GM10248 (cell line): Measurements from ENCODE around the gene MTMR3.

Source experiments
- CTCF ChIA-PET: fragments of 300-600 bp; sonication (Branson Sonifier 250); formaldehyde crosslinking; extraction: SDS; loops from one replicate; lab custom pipeline; 2021; ENCODE audit warnings: antibody characterized with exemption; lab: Yijun Ruan, JAX
- POLR2A ChIA-PET: fragments of 350-650 bp; sonication (Branson Sonifier 250); formaldehyde crosslinking; extraction: SDS; loops from one replicate; lab custom pipeline; 2020; ENCODE audit warnings: antibody characterized with exemption; lab: Yijun Ruan, JAX
- DNase-seq: peaks from one replicate; pipeline ENCODE4 v3.0.0; 2012; ENCODE audit errors: extremely low spot score
- CTCF ChIP-seq: IDR thresholded peaks from 2 replicates; pipeline ENCODE4 v1.5.1; 2012; ENCODE audit warnings: mild to moderate bottlenecking, low read depth; ENCODE audit errors: extremely low read depth, missing control alignments, control extremely low read depth

The MTMR3 gene

GRCh38 chr22:29947410-29948384 is 64.7 kb downstream of the MTMR3 start:
- ChIA-PET POLR2A (no interaction called here), CTCF (interaction anchor here (2.2 kb wide), 1 partner anchor 57 kb away, joined by 6 read pairs; no protein-coding TSS in a partner anchor)
- DNase-seq: no peak
- no peak for TF ChIP-seq CTCF

- CTCF ChIA-PET: interaction anchor here (2.2 kb wide), 1 partner anchor 57 kb away, joined by 6 read pairs; no protein-coding TSS in a partner anchor
- no peak for TF ChIP-seq CTCF
- DNase-seq: no peak
- POLR2A ChIA-PET: no interaction called here
Measured at GRCh38 chr22:29948385-29948769, 65.4 kb downstream of the MTMR3 start.

GRCh38 chr22:29949872-29950271 is 66.9 kb downstream of the MTMR3 start:
- no peak for DNase-seq
- CTCF ChIA-PET: no interaction called here
- TF ChIP-seq CTCF: no peak
- POLR2A ChIA-PET: no interaction called here

GRCh38 chr22:29951791-29952413 is 68.9 kb downstream of the MTMR3 start:
- no peak for TF ChIP-seq CTCF
- ChIA-PET CTCF (interaction anchor here (1.7 to 1.9 kb wide), 2 partner anchors 17 to 54 kb away, joined by 4 to 5 read pairs; no protein-coding TSS in a partner anchor), POLR2A (interaction anchor here (0.6 kb wide), 1 partner anchor 46 kb away, joined by 3 read pairs; no protein-coding TSS in a partner anchor)
- no peak for DNase-seq

GRCh38 chr22:29954203-29954855 is 71.4 kb downstream of the MTMR3 start:
- DNase-seq: no peak
- POLR2A ChIA-PET: no interaction called here

More at GRCh38 chr22:29954203-29954855, 71.4 kb downstream of the MTMR3 start:
- TF ChIP-seq CTCF: no peak
- CTCF ChIA-PET: no interaction called here
